GM18867 (cell line): ENCODE data around the gene SVIP.
A peak's percentile ranks its signal among the peaks of the same experiment; 100 is the strongest.

ENCODE experiments used
- ATAC-seq: cut with Tn5 transposase; IDR thresholded peaks from one replicate; pipeline ENCODE4 v1.9.1; 2021; ENCODE audit warnings: mild to moderate bottlenecking, moderate library complexity; ENCODE audit not compliant: unreplicated experiment

The SVIP gene, protein sequence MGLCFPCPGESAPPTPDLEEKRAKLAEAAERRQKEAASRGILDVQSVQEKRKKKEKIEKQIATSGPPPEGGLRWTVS

DNA sequence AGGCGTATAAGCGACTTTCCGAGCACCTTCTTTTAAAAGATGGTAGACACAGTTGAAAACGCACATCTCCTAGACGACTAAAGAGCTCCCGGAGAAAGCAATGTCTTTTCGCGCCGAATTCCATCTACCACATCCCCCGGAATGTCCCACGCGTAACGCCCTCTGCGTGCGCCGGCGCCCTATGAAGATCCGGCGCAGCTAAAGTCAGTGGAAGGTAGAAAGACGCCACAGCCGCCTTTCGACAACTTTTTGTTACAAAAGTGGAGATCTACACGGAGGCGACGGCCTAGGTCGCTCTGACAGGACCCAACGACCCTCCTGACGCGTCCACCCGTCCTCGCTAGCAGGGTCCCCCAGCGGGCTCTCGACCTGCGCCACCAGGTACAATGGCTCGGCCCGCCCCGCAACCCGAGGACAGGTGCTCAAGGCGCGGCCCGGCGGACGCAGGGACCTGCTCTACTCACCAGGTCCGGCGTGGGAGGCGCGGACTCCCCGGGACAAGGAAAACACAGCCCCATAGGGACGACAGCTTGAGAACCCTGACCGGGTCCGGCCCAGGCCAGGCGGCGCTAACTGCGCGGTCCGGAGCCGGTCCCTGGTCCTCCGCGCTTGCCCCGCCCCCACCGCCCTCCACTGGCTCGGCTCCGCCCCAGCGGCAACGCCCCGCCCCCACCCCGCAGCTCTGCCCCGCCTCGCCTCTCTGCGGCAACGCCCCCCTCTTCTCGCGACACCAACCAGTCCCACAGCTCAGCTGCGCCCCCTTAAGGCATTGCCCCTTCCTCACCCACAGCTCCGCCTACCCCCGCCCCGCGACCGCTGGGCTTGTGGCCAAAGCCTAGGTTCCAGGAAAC is at the start of gene SVIP:
SVIP (minus strand) TSS at position 571 of the 851 bp plus-strand sequence; CDS start at position 518, 53 bp downstream.
- peak; percentile 94 for ATAC-seq

DNA sequence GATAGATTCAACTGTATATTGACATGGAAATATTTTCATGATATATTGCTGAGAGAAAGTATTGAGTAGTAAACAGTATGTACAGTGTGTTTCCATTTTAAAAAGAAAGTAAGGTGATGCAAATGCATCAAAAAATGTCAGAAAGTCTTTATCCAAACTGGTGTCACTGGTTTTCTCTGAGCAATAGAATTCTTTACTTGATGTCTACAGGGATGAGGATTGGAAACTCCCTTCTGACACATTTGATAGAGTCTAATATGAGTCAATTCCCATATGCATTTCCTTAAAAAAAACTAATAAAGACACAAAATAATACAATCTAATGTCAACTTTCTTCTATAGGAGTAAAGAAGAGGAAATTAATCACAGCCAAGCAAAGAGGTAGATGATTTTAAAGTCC is 49.0 kb upstream of the SVIP start:
- ATAC-seq: no peak

DNA sequence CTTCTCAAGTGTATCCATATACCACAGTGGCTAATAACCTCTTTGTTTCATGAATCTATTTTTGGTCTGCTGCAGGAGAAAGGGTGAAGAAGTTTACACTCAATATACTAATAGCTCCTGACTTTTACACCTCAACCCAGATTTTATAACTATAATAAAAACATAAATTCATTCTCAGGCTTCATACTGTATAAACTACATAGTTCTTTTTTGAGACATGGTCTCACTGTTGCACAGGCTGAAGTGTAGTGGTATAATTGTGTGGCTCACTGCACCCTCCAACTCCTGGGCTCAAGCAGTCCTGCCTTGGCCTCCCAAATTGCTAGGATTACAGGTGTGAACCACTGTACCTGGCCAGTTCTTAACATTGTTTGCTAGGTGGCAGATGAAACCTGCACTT is 48.4 kb upstream of the SVIP start:
- ATAC-seq: no peak

DNA sequence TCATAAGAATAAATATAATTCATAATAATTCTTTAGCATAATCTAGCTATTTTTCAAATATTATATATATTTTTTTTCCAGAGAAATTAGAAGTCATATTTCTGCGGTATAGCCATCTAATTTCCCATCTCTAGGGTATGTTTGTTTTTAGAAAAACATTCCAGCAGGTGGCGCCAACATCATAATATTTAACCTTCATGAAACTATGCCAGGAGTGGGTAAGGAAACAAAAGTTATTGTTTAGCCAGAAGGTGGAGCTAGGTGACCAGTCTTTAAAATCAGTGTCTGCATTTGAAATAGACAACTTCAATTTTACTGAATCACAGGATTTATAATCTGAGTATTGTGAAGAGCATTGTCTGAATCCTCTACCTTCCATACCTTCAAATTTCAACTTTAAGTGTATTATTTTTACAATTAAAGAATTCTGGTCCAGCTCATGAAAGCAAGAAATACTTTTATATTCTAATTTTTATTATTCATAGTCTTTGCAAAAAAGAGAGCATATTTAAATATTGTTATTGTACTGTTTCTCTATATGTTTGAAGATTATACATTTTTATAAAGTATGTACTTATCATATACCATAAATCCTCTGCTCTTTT is 46.4 kb upstream of the SVIP start:
- peak; percentile 99 for ATAC-seq

DNA sequence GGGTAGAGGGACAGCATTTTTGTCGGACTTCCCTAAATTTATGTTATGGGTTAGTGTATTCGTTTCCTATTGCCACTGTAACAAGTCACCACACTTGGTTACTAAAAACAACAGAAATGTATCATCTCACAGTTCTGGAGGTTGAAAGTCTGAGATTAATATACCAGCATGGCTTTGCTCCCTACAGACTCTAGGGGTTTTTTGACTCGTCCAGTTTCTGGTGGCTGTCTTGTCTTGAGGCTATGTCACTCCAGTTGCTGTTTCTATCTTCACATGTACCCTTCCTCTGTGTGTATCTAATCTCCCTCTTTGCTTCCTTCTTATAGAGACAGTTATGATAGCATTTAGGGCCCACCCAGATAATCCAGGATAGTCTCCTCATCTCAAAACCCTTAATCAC is 39.7 kb upstream of the SVIP start:
- ATAC-seq: peak; percentile 76

DNA sequence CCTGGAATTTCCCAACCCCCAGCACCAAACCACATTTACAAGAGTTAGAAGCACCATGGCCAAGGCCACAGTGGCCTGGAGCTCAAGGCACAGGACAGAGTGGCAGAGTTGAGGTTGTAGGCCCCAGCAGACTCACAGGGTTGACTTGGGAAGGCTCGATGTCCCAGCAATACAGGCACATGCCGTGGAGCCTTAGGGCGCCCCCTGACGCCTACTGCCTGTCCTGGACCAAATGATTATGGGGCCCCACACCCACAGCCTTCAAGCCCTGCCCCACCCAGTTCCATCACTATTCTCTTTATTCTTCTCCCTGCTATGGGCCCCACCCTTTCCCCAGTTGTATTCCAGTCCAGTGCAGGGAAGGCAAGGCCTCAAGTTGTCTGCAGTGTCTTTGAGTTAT is 30.6 kb upstream of the SVIP start, which contains the start of gene CCDC179:
CCDC179 (minus strand) TSS at position 234 of the 400 bp plus-strand sequence; CDS start at position 181, 53 bp downstream.
- no peak for ATAC-seq

DNA sequence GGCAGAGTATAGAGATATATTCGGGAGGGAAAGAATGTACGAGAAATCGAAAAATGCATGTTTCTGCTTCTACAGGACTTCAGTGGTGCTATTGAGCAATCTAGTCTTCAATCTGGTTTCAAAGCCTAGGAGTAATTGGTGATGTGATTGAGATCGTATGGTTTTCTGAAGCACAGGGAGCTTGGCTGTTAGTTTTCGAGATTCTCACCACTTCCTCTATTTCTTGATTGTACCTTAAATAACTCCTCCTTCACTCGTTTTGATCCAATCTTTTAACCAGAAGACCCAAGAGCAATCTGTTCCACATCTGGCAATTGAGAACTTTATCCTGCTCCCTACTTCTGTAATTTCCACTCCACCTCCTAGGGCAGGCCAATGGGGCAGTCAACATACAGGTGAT is 30.2 kb upstream of the SVIP start:
- ATAC-seq: no peak

DNA sequence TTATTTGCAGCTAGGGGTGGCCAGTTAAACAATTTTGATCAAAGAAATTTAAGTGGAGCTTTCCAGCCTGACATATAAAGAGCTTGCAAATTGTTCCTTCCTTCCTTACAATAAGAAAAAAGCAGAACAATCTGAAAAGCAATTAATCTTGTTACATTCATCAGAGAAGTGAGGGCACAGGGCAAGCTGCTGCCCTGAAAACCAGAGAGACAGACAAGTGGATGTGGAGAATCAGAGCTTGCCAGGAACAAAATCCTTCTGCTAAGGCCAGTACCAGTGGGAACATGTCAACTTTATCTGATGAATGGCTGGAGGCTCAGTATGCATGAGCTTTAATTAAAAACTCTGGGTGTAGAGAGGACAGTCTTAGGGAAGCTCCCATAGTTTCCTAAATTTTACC is 21.9 kb upstream of the SVIP start:
- ATAC-seq: no peak

DNA sequence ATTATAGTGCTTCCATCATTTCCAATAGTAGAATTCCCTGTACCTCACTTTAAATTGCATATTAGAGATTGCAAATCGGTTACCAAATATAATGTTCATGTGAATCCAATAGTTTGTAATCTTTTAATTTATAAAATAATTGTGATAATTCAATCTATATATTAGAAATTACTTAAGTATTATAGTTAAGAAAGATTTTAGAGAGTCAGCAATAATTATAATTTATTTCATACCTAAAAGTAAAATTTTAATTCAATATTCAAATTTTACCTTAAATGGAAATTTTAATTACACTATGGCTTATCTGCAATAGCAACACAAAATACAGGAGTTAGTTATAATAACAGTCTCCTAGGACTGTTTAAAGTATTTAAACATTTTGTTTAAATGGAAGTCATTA is 17.1 kb upstream of the SVIP start:
- ATAC-seq: no peak

DNA sequence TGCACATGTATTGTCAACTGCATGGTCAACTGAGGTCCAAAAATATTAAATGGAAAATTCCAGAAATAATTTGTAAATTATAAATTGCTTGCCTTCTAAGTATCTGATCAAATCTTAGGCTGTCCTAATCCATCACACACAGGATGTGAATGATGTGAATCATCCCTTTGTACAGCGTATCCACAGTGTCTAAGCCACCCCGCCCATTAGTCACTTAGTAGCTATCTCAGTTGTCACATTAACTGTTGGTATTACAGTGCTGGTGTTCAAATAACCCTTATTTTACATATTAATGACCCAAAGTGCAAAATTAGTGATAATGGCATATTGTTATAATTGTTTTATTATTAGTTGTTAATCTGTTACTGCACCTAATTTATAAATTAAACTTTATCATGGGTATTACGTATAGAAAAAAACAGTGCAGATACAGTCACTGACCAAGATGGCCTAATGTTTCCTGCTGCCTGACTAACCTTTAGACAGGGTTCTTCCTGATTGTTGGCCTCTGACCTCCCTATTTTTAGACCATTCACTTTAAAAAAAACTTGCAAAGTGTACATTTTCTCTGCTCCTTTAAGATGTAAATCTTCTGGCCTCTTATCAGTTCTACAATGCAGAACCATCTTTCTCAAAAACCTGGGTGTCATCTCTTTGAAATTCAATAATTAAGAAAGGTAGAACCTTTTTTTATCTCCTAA is 2.9 kb upstream of the SVIP start:
- no peak for ATAC-seq

DNA sequence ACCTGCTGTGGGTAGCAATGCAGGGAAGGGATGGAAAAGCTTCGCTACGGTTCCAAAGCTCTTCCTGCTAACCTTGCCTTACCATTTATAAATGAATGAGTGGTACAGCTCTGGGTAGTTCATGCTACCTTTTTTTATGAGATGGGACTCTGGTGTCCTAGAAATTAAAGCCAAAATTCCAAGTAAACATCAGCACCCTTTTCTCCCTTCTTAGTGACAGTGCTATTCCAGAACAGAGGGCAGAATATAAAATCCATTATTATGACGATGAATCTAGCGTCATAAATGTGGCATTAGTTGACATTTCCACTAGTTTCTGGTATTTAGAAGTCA is 447 bp upstream of the SVIP start:
- ATAC-seq: no peak

DNA sequence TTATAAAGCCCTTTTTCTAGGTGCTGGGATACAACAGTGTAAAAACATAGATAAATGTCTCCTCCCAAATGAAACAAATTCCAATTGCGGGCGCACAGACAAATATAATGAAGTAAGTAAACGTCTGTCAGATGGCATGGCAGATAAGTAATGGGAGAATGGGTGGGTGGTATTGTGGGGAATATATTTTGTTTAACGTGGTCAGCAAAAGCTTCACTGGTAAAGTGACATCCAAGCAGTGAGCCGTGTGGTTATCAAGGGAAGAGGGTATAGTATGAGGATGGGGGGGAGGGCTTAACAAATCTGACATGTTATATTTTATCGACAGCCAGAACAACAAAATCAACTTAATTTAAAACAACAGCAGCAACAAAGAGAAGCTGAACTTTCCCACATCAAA is 1.2 kb downstream of the SVIP start:
- no peak for ATAC-seq

DNA sequence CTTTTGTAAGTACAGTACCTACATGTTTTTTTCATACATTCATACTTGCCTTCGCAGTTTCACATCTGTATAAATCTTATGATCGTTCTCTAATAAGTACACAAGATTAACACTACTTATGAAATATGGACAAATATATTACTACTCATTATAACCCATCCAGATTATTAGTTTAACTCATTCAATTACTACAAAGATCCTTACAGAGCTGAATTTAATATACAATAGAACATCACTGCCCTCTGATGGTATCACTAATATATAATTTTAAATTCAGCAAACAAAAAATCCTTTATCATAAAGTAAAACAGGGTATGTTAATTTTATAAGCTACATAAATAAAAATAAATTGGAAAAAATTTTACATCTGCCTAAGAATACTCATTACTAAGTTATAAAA is 7.4 kb downstream of the SVIP start:
- no peak for ATAC-seq

DNA sequence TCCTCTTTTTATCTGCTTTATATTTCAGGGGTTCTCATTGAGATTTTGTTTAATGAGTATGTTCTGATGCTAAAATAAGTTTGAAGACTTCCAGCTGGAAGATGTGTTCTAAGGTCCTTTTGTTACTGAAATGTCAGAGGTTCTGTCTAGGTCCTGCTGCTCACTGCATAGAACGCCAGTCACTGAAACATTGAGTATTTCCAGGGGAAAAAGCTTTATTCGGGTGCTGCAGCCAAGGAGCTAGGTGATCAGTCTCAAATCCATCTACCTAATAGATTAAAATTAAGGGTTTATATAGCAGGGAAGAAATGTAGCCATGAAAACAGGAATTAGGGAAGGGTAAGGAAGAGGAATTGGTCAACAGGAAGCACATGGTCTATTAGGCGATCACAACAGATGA is 19.7 kb downstream of the SVIP start:
- no peak for ATAC-seq

DNA sequence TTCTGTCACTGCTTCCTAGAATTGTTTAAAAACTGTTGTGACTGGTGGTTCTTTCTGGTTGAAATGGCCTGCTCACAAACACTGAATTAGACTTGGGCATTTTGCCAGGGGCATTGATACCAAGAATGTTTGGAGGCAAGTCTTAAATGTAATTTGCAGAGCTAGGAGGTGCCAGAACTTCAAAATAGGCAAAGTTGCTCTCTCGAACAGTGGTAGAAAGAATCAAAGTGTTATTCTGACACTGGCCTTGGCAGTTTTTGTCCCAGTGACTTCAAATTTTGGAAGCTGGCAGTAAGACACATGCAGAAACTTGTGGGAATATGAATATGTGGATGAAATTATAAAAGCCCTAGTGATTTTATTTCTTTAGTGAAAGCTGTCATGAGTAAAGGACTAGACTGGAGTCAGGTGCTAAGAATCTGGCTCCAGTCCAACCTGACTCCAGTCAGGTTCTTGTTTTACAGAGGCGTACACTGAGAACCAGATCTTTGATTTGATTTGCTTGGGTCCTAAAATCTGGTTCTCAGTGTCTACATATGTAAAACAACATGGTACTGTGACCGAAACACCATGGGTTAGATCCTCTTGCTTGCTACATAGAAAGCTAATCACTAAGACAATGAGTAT is 20.9 kb downstream of the SVIP start:
- ATAC-seq: peak; percentile 49

DNA sequence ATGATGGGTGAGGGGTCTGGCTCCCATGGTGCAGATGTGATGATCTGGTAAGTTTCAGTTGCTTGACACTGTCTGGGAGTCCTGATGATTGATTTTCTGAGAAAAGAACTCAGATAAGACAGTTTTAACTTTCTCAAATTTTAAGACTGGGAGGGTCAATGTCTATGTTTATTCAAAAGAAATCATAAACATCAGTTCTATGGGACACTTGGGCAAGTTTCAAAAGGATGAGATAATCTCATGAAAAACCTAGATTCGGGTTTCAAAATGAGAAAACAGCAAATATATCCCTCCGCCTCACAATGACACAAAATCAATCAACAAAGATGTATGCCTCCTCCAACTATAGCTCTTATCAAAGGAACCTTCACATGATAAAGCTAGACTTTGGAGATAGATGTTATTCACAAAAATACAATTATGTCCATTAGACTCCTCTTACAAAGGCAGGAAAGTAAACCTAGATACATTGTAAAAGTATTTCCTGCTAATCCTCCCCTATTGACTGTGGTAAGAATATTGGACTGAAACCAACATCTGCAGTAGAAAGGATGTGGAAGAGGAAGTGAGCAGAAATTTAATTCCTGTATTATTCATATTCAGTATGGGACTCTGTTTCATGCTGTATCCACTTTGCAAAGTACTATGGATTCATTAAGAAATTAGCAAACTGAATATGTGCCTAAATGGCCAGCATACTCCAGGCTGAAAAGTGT is 21.6 kb downstream of the SVIP start:
- peak; percentile 95 for ATAC-seq

DNA sequence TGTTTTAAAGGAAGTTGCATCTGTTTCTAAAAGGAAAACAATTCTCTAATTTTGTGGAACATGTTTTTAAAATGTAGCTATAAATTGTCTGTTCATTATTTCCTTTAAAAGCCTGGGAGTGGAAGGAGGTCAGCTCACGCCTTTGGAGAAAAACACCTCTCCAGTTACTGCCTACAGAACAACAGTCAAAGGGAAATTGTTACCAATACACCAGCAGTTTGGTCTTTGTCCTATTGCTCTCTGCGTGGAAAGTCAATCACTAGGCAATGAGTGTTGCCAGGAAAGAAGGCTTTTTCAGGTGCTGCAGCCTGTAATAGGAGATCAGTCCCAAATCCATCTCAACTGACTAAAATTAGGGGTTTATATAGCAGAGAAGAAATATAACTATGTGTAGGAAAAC is 22.2 kb downstream of the SVIP start:
- no peak for ATAC-seq

DNA sequence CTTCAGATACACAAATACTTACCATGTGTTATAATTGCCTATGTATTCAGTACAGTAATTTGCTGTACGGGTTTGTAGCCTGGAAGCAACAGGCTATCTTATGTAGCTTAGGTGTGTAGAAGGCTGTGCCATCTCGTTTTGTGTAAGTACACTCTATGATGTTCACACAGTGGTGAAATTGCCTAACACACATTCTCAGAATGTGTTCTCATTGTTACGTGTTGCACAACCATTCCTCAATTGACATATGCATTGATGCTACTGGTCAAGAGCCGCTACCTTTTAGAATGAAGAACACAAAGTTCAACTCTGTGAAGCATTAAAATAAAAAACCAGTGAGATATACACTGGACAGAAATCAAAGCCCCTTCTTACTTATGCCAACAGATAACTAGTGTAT is 26.7 kb downstream of the SVIP start:
- ATAC-seq: no peak

DNA sequence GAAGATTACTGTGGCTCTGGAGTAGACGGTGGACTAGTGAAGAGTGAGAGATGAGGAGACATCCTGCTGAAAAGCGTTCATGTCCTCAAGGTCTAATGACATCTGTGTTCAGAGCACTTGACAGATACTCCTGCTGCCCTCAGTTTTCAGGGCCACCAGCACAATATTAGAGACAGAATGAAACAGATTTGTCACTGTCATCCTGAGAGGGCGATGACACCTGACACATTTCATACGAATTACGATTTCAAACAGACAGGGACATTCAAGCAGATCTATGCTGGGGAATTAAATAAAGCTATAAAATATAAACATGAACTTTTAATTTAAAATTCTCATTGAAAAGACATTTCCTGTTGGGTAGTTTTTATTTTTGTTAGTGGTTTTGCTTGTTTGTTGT is 29.1 kb downstream of the SVIP start:
- ATAC-seq: no peak

DNA sequence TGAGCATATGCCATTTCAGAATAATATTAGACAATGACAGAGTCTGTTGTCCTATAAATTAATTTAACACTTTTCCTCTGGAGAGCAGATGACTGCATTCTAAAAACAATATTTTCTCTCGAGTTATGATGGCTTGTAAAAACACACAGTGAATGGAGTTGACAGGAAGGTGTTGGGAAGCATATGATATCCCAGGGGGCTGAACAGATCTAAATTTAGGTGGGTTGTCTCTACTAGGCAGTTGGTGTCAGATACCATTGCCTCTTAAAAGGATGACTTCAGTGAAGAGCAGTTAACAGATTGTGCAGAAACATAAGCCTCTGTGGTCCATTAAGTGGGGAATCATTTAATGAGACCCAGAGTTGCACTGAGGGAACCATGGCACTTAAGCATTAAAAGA is 30.7 kb downstream of the SVIP start:
- no peak for ATAC-seq

DNA sequence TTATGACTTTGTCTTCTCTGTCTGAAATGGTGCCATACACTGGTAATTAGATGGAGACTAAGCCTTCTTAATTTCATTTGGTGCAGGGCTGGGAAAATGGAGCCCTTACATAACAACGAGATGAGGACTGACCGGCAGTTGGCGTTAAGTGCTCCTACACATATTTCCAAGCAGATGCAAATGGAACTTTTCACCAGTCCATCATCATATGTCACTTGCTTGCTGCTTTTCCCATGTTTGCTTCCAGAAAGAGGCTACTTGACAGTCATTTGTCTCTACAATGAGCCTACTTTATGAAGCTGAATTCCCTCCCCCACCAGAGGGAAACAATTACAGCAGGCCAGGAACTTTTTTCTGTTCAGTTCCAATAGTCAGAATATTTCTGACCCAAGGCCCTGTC is 32.6 kb downstream of the SVIP start:
- ATAC-seq: no peak
